ACHN (cell line): ENCODE measurements around the gene PPP1R36.
"Not testable (repeated sequence)": the region's sequence is repeated elsewhere in the genome, so short reads cannot be mapped to it uniquely, and the experiment has no call there.

Experiments used
- DNase-seq: peaks from one replicate; pipeline ENCODE4 v3.0.0-alpha.2; 2015
- in situ Hi-C: cut with HindIII; loops from 2 replicates; pipeline ENCODE4 v1.10.0; 2017; ENCODE audit warnings: low sequenced_read_pairs, low pct_ligation_motif_present, low pct_unique_long_range_greater_than_20kb

Gene PPP1R36

GRCh38 chr14:64516969-64517368 lies 32.8 kb upstream of the PPP1R36 start:
- no peak for DNase-seq
- in situ Hi-C loops, result no loop called here

GRCh38 chr14:64517667-64518066 lies 32.1 kb upstream of the PPP1R36 start:
- in situ Hi-C loops, DNase-seq: not testable (repeated sequence)

DNA sequence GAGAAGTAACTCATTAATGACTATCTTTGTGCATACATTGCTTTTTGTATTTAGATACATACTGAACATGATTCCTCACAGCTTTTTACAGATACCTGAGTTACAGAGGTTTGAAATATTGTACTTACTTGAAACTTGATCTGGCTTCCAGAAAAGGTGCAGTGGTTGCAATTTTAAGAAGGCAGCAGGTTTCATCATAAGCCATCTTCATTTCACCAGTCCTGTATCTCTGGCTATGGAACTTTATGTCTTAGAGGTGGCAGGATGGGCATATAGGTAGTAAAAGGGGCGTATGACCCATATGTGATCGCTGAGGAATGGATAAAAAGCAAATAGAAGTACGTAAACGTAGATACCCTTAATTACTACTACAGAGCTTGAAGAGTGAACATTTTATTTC lies 31.5 kb upstream of the PPP1R36 start:
- in situ Hi-C loops, result no loop called here
- no peak for DNase-seq

- in situ Hi-C loops, result no loop called here
- DNase-seq, result no peak
These were observed 29.1 kb upstream of the PPP1R36 start for GRCh38 chr14:64520699-64521098.

- DNase-seq, result no peak
- in situ Hi-C loops, result no loop called here
These were observed 27.0 kb upstream of the PPP1R36 start for GRCh38 chr14:64522591-64523355.

GRCh38 chr14:64525354-64525753 lies 24.4 kb upstream of the PPP1R36 start:
- no peak for DNase-seq
- in situ Hi-C loops, result no loop called here

DNA sequence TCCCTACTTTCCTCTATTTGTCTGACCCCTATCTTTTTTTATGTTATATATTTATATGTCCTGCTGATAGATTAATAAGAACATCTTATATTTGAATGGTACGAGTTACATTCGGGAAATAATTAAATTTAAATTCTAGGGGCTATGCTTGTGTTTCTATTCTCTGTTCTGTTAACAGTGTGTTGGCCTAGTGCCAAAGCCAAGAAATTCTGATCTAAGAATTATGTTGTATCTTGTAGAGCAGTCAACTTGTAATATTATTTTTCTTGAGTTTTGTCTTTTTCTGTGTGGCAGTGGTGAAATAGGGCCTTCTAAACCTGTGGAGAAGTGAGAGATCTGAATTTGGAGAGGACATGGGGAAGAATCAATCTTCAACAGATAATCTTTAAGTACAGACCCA lies 18.2 kb upstream of the PPP1R36 start:
- no peak for DNase-seq
- in situ Hi-C loops, result no loop called here

- in situ Hi-C loops, result no loop called here
- DNase-seq, result no peak
These were observed 13.1 kb upstream of the PPP1R36 start for GRCh38 chr14:64536488-64537245.

DNA sequence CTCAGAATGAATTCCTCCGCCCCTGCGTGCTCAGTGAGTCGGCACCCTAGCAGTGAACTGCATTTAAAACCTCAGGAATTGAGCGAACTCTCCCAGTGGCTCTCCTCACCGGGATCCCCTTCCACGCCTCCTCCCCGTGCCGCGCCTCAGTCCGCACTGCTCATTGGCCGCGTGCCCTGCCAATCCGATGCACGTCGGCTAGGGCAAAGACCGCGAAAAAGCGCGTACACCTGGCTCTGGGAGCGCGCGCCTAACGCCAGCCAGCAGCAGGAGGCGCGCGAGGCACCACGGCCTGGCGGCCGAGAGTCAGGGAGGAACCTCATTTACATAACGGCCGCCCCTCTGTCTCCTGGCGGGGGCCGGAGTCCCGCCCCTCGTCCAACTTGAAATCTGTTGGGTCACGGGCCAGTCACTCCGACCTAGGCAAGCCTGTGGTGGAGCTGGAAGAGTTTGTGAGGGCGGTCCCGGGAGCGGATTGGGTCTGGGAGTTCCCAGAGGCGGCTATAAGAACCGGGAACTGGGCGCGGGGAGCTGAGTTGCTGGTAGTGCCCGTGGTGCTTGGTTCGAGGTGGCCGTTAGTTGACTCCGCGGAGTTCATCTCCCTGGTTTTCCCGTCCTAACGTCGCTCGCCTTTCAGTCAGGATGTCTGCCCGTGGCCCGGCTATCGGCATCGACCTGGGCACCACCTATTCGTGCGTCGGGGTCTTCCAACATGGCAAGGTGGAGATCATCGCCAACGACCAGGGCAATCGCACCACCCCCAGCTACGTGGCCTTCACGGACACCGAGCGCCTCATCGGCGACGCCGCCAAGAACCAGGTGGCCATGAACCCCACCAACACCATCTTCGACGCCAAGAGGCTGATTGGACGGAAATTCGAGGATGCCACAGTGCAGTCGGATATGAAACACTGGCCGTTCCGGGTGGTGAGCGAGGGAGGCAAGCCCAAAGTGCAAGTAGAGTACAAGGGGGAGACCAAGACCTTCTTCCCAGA lies 9.3 kb upstream of the PPP1R36 start, which contains the start of gene HSPA2:
TSS of gene HSPA2 (plus strand) at position 534 of the 995 bp plus-strand sequence. CDS start at position 643, 109 bp downstream.
- in situ Hi-C loops, result no loop called here

DNA sequence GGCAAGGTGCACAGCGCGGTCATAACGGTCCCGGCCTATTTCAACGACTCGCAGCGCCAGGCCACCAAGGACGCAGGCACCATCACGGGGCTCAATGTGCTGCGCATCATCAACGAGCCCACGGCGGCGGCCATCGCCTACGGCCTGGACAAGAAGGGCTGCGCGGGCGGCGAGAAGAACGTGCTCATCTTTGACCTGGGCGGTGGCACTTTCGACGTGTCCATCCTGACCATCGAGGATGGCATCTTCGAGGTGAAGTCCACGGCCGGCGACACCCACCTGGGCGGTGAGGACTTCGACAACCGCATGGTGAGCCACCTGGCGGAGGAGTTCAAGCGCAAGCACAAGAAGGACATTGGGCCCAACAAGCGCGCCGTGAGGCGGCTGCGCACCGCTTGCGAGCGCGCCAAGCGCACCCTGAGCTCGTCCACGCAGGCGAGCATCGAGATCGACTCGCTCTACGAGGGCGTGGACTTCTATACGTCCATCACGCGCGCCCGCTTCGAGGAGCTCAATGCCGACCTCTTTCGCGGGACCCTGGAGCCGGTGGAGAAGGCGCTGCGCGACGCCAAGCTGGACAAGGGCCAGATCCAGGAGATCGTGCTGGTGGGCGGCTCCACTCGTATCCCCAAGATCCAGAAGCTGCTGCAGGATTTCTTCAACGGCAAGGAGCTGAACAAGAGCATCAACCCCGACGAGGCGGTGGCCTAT lies 8.3 kb upstream of the PPP1R36 start:
- in situ Hi-C loops, result no loop called here
- DNase-seq, result no peak

More for the DNA sequence above, 9.3 kb upstream of the PPP1R36 start, which contains the start of gene HSPA2:
- DNase-seq, result peak; percentile 98

GRCh38 chr14:64541972-64542835 lies 7.6 kb upstream of the PPP1R36 start:
- in situ Hi-C loops, result no loop called here
- no peak for DNase-seq

- in situ Hi-C loops, result no loop called here
- no peak for DNase-seq
These were observed 6.9 kb upstream of the PPP1R36 start for GRCh38 chr14:64542836-64543201.

DNA sequence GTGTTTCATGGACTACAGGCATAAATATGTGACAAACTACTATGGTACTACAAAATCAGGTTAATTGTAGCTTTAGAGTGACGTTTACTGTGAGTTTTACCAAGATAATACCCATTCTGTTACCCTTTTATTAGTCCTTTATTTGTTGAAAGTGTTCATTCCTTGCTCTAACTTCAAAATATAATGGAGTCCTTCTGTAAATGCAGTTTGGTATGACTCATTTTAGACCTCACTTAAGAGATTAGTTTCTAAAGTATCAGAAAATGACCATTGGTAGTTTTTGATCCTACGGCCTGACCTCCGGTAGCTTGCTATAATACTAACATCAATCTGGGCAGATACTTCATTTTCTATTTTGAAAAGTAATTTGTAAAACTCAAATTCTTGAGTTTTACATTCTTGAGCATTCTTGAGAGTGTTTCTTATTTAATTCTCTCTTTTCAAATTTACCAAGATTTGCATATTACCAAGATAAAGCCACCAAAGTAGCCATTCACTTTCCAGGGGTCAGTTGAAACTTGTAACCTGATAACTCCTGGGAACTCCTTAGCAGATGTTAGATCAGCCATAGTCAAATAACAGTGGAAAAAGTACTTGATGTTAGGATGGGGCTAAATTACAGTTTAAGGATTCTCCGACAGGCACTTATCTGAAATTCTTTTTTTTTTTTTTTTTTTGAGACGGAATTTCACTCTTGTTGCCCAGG lies 5.0 kb upstream of the PPP1R36 start:
- in situ Hi-C loops, result no loop called here
- no peak for DNase-seq

GRCh38 chr14:64549016-64549415 lies 745 bp upstream of the PPP1R36 start:
- in situ Hi-C loops, result no loop called here
- no peak for DNase-seq

GRCh38 chr14:64550621-64551333 lies 1.0 kb downstream of the PPP1R36 start:
- DNase-seq, result no peak
- in situ Hi-C loops, result no loop called here

GRCh38 chr14:64554556-64554955 lies 4.8 kb downstream of the PPP1R36 start:
- no peak for DNase-seq
- in situ Hi-C loops, result no loop called here
